B cell (primary cell): ENCODE results near the gene DCUN1D3. TPM values are rescaled to one million over a fixed set of nuclear protein-coding genes. Genes with fewer than 3 reads are reported as not detected.
A peak's percentile ranks its signal among the peaks of the same experiment; 100 is the strongest.

Source experiments
- ATAC-seq: fragments of 200-7000 bp; cut with Tn5 transposase; one replicate; pipeline ENCODE4 v1.10.0; 2021; ENCODE audit warnings: low read depth, mild to moderate bottlenecking, moderate number of reproducible peaks, moderate library complexity
- CTCF ChIA-PET: fragments of 350-600 bp; sonication (Branson Sonifier 250); formaldehyde crosslinking; loops from one replicate; lab custom pipeline; 2021; ENCODE audit warnings: antibody characterized with exemption, inconsistent platforms; lab: Charles Lee
- POLR2A ChIA-PET: fragments of 350-600 bp; sonication (Branson Sonifier 250); formaldehyde crosslinking; loops from one replicate; lab custom pipeline; 2021; ENCODE audit warnings: antibody characterized with exemption; lab: Charles Lee
- DNase-seq: peaks from one replicate; pipeline ENCODE4 v3.0.0; 2013
- H2AFZ ChIP-seq: 2 replicates; pipeline ENCODE4 v1.6.1; 2012; ENCODE audit warnings: mild to moderate bottlenecking, low read depth, low read length; ENCODE audit not compliant: insufficient read depth, poor library complexity, severe bottlenecking
- H3K27ac ChIP-seq, 2 donors: 1 replicate in 1 of 2; 2 replicates in 1 of 2; pipeline ENCODE4 v1.5.1; 2012 to 2013; ENCODE audit warnings: low read length in 2 of 2, mild to moderate bottlenecking in 2 of 2, moderate library complexity in 1 of 2
- H3K27me3 ChIP-seq, 4 experiments: fragments of 200-600 bp in 1 of 4; sonication (generic) in 1 of 4; replicated peaks in 1 of 4; 1 replicate in 2 of 4; 2 replicates in 2 of 4; pipeline versions ENCODE4 v1.6.1 to v1.7.0; 2013 to 2016; ENCODE audit warnings: low read length in 3 of 4, mild to moderate bottlenecking in 2 of 4, mixed read lengths in 1 of 4, moderate library complexity in 1 of 4; ENCODE audit not compliant: insufficient read depth in 4 of 4, control insufficient read depth in 3 of 4; ENCODE audit errors: control extremely low read depth in 1 of 4
- H3K36me3 ChIP-seq, 2 experiments: replicated peaks in 1 of 2; 1 replicate in 1 of 2; 2 replicates in 1 of 2; pipeline versions ENCODE4 v1.6.1 to v1.7.1; 2013; ENCODE audit warnings: low read length in 1 of 2; ENCODE audit not compliant: insufficient read depth in 2 of 2, control insufficient read depth in 1 of 2; ENCODE audit errors: control extremely low read depth in 1 of 2, extremely low read depth in 1 of 2
- H3K4me1 ChIP-seq, 2 donors: fragments of 200-600 bp in 1 of 2; sonication (generic) in 1 of 2; 1 replicate in 1 of 2; 2 replicates in 1 of 2; pipeline versions ENCODE4 v1.5.1 to v1.6.1; 2013 to 2017; ENCODE audit warnings: low read length in 2 of 2; ENCODE audit not compliant: control insufficient read depth in 2 of 2, insufficient read depth in 2 of 2
- H3K4me2 ChIP-seq: replicated peaks from 2 replicates; pipeline ENCODE3; 2012; ENCODE audit warnings: mild to moderate bottlenecking, low read depth, low read length; ENCODE audit not compliant: poor library complexity, severe bottlenecking
- H3K4me3 ChIP-seq, 5 experiments: fragments of 200-600 bp in 1 of 5; sonication (generic) in 1 of 5; 1 replicate in 3 of 5; 2 replicates in 2 of 5; pipeline versions ENCODE4 v1.5.1 to v1.7.0; 2011 to 2016; ENCODE audit warnings: low read length in 4 of 5, mild to moderate bottlenecking in 4 of 5, low read depth in 2 of 5, control low read depth in 1 of 5, moderate library complexity in 1 of 5; ENCODE audit not compliant: insufficient read depth in 1 of 5; ENCODE audit errors: control extremely low read depth in 1 of 5, extremely low read depth in 1 of 5
- H3K79me2 ChIP-seq: fragments of 200-600 bp; sonication (generic); one replicate; pipeline ENCODE4 v1.6.0; 2016; ENCODE audit warnings: low read length; ENCODE audit not compliant: control insufficient read depth, insufficient read depth
- H3K9ac ChIP-seq: fragments of 200-600 bp; sonication (generic); 2 replicates; pipeline ENCODE4 v1.6.1; 2017; ENCODE audit warnings: mild to moderate bottlenecking, low read length, moderate library complexity
- H3K9me3 ChIP-seq, 3 donors: one replicate each; pipeline versions ENCODE4 v1.6.1 to v1.7.1; 2013; ENCODE audit warnings: low read length in 2 of 3; ENCODE audit not compliant: control insufficient read depth in 2 of 3, insufficient read depth in 1 of 3; ENCODE audit errors: control extremely low read depth in 1 of 3
- H4K20me1 ChIP-seq: 2 replicates; pipeline ENCODE4 v1.6.0; 2012; ENCODE audit warnings: mild to moderate bottlenecking, low read length; ENCODE audit not compliant: insufficient read depth, control insufficient read depth, poor library complexity, severe bottlenecking
- H3K27ac Mint-ChIP-seq: one replicate; pipeline ENCODE4 v1.8.0; 2021; ENCODE audit warnings: mixed read lengths
- H3K27me3 Mint-ChIP-seq: one replicate; pipeline ENCODE4 v1.8.0; 2021; ENCODE audit warnings: mixed read lengths
- H3K4me1 Mint-ChIP-seq: one replicate; pipeline ENCODE4 v1.8.0; 2021; ENCODE audit warnings: mixed read lengths
- H3K4me3 Mint-ChIP-seq: one replicate; pipeline ENCODE4 v1.8.0; 2021; ENCODE audit warnings: mixed read lengths
- H3K9me3 Mint-ChIP-seq: one replicate; pipeline ENCODE4 v1.8.0; 2022; ENCODE audit warnings: mixed read lengths; ENCODE audit not compliant: insufficient read depth
- CTCF ChIP-seq: fragments of 200-600 bp; IDR thresholded peaks from one replicate; pipeline ENCODE4 v1.8.0; 2022; ENCODE audit warnings: antibody characterized with exemption, mild to moderate bottlenecking
- EZH2 ChIP-seq: IDR thresholded peaks from 2 replicates; pipeline ENCODE4 v1.6.1; 2012; ENCODE audit warnings: borderline replicate concordance, low read depth, mild to moderate bottlenecking, moderate library complexity, low read length; ENCODE audit not compliant: insufficient read depth, poor library complexity, severe bottlenecking
- WGBS: methylation state at CpG from one replicate; pipeline ENCODE4 v1.1.5; 2013; ENCODE audit warnings: missing lambda C conversion rate; ENCODE audit not compliant: insufficient coverage; 5-methylcytosine and 5-hydroxymethylcytosine counted together
- intact Hi-C: fragments of 100-400 bp; cut with micrococcal nuclease; formaldehyde crosslinking; loops from one replicate; pipeline ENCODE4 v1.10.0; 2022
- polyA plus RNA-seq: library from polyadenylated mRNA; depleted of rRNA; stranded (reverse); fragments of >200 nt; gene quantifications from 2 replicates; pipeline ENCODE4 v1.2.3, GENCODE V29; 2012
- total RNA-seq, 2 donors: library from RNA; stranded (reverse); fragments of 120-200 nt in 1 of 2; gene quantifications; 1 replicate in 1 of 2; 2 replicates in 1 of 2; pipeline versions ENCODE4 v1.2.3 to v1.2.4, GENCODE V29; 2013 to 2022

Gene DCUN1D3
- total and polyA plus RNA-seq, 2 donors (not counting 1 experiment from before 2014, with no cell fraction given): 2.0 to 5.0 TPM

- H3K4me3 Mint-ChIP-seq: peak overlapping the region; percentile 46
- Histone ChIP-seq H3K27me3 (no peaks in the 10 kb centered on the region), H3K79me2 (peaks cover 72% of the 10 kb centered on the region), H3K36me3 (no peaks in the 10 kb centered on the region), H3K4me1 (peaks cover 52% of the 10 kb centered on the region in 2 donors), H3K9ac (no peak overlapping the region), H3K9me3 (no peaks in the 10 kb centered on the region), H3K4me3 (no peak overlapping the region), H3K27ac (peak overlapping the region; percentile 52 to 57), H3K4me2 (peak overlapping the region; percentile 49), H2AFZ (no peak overlapping the region), H4K20me1 (peaks cover 35% of the 10 kb centered on the region)
- TF ChIP-seq EZH2 (no peak), CTCF (no peak)
- peak overlapping the region; percentile 68 for H3K27ac Mint-ChIP-seq
- no CpG with 5 or more reads among the region's 5 CpGs for WGBS
- no peaks in the 10 kb centered on the region for H3K9me3 Mint-ChIP-seq
- DNase-seq (no peak), ATAC-seq (no peak)
- H3K27me3 Mint-ChIP-seq: no peaks in the 10 kb centered on the region
- ChIA-PET CTCF (interaction anchor here (0.6 to 2.2 kb wide), 3 partner anchors 29 to 650 kb away, joined by 3 to 4 read pairs (median 3); no protein-coding TSS in a partner anchor), POLR2A (no interaction called here)
- peaks cover 58% of the 10 kb centered on the region for H3K4me1 Mint-ChIP-seq
- intact Hi-C loops: loop anchor here (1.0 to 10.0 kb wide), 4 partner anchors 30 to 1349 kb away; partner anchors contain the start of gene VPS35L
These were observed 3.8 kb upstream of the DCUN1D3 start for GRCh38 chr16:20903899-20904506.

- Histone ChIP-seq H2AFZ (no peak overlapping the region), H3K27ac (peak overlapping the region in 1 of 2 donors; percentile 57), H3K4me3 (no peak overlapping the region), H3K36me3 (no peaks in the 10 kb centered on the region), H3K9ac (no peak overlapping the region), H4K20me1 (peaks cover 35% of the 10 kb centered on the region), H3K27me3 (no peaks in the 10 kb centered on the region), H3K4me2 (peak overlapping the region; percentile 49), H3K79me2 (peaks cover 65% of the 10 kb centered on the region), H3K9me3 (no peaks in the 10 kb centered on the region), H3K4me1 (peaks cover 52% of the 10 kb centered on the region in 2 donors)
- CTCF ChIA-PET: no interaction called here
- Mint-ChIP-seq H3K4me3 (peak overlapping the region; percentile 46), H3K4me1 (peaks cover 64% of the 10 kb centered on the region), H3K9me3 (no peaks in the 10 kb centered on the region), H3K27ac (peak overlapping the region; percentile 21), H3K27me3 (no peaks in the 10 kb centered on the region)
- no peak for ATAC-seq
- WGBS: 81% methylated on average over 5 of the region's 5 CpGs
- TF ChIP-seq EZH2: no peak
- TF ChIP-seq CTCF: no peak
- DNase-seq: peak; percentile 9
- intact Hi-C loops: loop anchor here (10.0 kb wide), 3 partner anchors 651 to 1349 kb away; partner anchors contain the start of gene VPS35L
- POLR2A ChIA-PET: no interaction called here
These were observed 3.1 kb upstream of the DCUN1D3 start for GRCh38 chr16:20903116-20903898.
